Astrocyte (in vitro differentiated cells and primary cell): ENCODE data around the gene CCDC68.

Experiments used
- CTCF ChIP-seq: IDR thresholded peaks from 2 replicates; pipeline ENCODE4 v1.5.1; 2011; ENCODE audit warnings: low read depth, mild to moderate bottlenecking, inconsistent platforms, low read length, moderate library complexity; ENCODE audit not compliant: insufficient read depth
- EZH2 ChIP-seq: IDR thresholded peaks from 2 replicates; pipeline ENCODE4 v1.6.1; 2012; ENCODE audit warnings: mild to moderate bottlenecking, low read length, inconsistent platforms; ENCODE audit not compliant: insufficient read depth

- TF ChIP-seq EZH2 (no peak), CTCF (no peak)
These were observed 44.4 kb upstream of the CCDC68 start for GRCh38 chr18:55003695-55004094.
